ENCODE measurements around the gene ST6GAL1.

DNA sequence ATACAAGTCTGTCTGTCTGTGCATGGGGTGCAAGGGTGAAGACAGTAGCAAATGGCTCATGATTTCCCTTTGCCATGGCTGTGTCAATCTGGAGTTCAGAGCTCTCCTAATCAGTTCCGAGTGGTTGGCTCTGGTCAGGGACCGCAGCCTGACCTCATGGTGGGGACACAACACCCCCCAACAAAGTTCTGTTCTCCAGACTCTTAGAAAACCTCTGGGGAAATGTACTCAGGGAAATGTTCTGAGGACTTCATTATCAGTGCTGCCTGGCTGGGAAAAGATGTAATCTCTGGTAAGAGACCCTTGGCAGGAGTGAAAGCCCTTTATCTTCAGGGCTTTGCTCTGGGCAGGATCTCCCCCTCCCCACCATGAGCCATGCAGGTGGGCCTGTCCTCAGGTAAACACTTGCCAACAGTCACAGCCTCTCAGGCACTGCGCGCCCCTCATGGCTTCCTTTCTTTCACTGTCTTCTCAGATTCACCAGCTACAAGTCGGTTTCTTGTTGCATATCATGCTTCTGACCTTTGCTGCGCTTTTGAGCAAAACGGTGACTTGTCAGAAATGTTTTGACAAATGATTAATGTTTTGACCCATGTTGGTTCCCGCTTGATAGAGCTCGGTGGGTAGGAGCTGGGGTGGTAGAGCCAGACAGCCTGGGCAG, 95.5 kb downstream of the ST6GAL1 start:
- TF ChIP-seq GATA2 (IDR thresholded peaks at IDR 0.05; ENCODE audit: low read depth, low read length) (no peak), GATA3 (IDR thresholded peaks at IDR 0.05; ENCODE audit: low read depth, low read length) (no peak)
